ENCODE results near the gene SLC6A18.

The SLC6A18 gene

GRCh38 chr5:1197876-1198666, 27.1 kb upstream of the SLC6A18 start (continued):
- TF ChIP-seq ZNF639 (tag by site-specific recombination; IDR thresholded peaks at IDR 0.05) (no peak), ZEB2 (tag by site-specific recombination; IDR thresholded peaks at IDR 0.05) (no peak), KLF16 (tag by site-specific recombination; IDR thresholded peaks at IDR 0.05) (no peak), ZNF148 (tag by site-specific recombination; IDR thresholded peaks at IDR 0.05; ENCODE audit: borderline replicate concordance) (no peak), ZNF398 (tag by site-specific recombination; IDR thresholded peaks at IDR 0.05) (no peak), ZBTB49 (tag by site-specific recombination; IDR thresholded peaks at IDR 0.05; ENCODE audit: low read depth) (no peak), KLF7 (tag by site-specific recombination; IDR thresholded peaks at IDR 0.05; ENCODE audit: borderline replicate concordance) (no peak), ZFP69B (tag by site-specific recombination; IDR thresholded peaks at IDR 0.05) (no peak), ZFHX2 (tag by site-specific recombination; conservative IDR thresholded peaks at IDR 0.05) (no peak)

- POLR2A ChIA-PET, result no interaction called here
- no peaks in the 10 kb centered on the region for H3K9me3 ChIP-seq (ENCODE audit: control insufficient read depth, insufficient read depth, low read depth, low read length)
- CTCF ChIA-PET, result no interaction called here
- TF ChIP-seq BCL6B (tag by site-specific recombination; IDR thresholded peaks at IDR 0.05), result peak; percentile 5; the same call in 1 of the 2 replicates
- TF ChIP-seq PRDM1 (tag by site-specific recombination; IDR thresholded peaks at IDR 0.05), result 0 out of 2 replicates have a peak, but pooled peaks have one; percentile 2
- TF ChIP-seq ZNF311 (tag by site-specific recombination; IDR thresholded peaks at IDR 0.05; ENCODE audit: borderline replicate concordance), result 0 out of 2 replicates have a peak, but pooled peaks have one; percentile 22
- no peak for TF ChIP-seq SCRT1 (tag by site-specific recombination; IDR thresholded peaks at IDR 0.05; ENCODE audit: borderline replicate concordance)
- peak; percentile 57; the same call in 1 of the 2 replicates for TF ChIP-seq ZNF366 (tag by site-specific recombination; conservative IDR thresholded peaks at IDR 0.05)
- no peaks in the 10 kb centered on the region for H3K36me3 ChIP-seq (ENCODE audit: control insufficient read depth in 2 of 2, insufficient read depth in 1 of 2, low read length in 2 of 2)
- no peaks in the 10 kb centered on the region for H3K4me1 ChIP-seq (ENCODE audit: control insufficient read depth, insufficient read depth, low read length)
- H3K4me3 ChIP-seq (ENCODE audit: low read depth, low read length), result no peak overlapping the region
- no peak overlapping the region for H3K27ac ChIP-seq (ENCODE audit: extremely low read depth, low read depth, low read length)
These were observed 25.9 kb upstream of the SLC6A18 start for GRCh38 chr5:1199340-1199648.
